Fibroblast of peridontal ligament (primary cell): ENCODE results near the gene SLC2A3.
"Not testable (repeated sequence)": the region's sequence is repeated elsewhere in the genome, so short reads cannot be mapped to it uniquely, and the experiment has no call there.

Source experiments
- DNase-seq: peaks from one replicate; pipeline ENCODE4 v3.0.0-alpha.2; 2010; ENCODE audit errors: extremely low read depth

The SLC2A3 gene

DNA sequence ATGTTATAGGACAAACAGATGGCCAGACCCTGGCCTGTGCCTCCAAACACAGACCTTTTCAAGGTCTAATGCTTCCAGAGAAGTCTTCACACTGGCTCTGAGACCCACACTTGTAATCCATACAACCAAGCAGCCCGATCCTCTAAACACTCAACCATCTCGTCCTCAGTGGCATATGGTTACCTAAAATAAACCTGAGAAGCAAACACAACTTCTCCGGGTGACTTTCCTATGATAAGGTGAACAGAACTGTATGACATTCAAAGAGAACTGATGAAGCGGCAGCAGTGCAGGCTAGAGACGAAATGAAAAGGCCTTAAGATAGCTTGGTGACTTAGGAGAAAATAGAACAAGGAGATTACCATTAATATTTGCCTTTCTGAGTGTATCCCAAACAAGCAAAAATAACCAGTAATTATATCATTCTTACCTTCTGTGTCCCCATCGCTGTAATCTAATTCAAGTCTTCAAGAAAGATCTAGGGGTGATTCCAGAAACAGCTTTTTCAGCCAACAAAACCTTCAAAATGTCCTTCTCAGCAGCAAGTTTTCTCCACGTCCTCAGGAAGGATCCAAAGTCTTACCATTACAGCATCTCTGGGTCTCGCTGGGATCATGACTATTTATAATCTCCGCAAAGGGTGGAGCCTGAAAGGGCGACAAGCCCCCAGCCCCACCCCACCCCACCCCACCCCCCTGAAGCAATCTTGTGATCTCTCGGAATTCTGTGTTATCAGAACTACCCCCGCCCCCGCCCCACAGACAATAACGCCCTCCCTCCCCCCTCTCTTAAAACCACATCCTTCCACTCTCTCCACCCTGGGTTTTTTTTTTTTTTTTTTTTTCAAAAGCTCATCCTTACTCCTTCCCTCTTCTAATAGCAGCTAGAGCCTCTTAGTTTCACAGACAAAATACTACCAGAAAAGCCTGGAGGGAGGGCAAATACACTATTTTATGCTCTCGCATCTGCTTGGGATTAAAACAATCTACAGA, at the start of gene SLC2A3:
Gene SLC2A3 (minus strand): TSS at position 598 of the 992 bp plus-strand sequence. CDS start 153 bp downstream, at position 445.
- DNase-seq = peak; percentile 98

DNA sequence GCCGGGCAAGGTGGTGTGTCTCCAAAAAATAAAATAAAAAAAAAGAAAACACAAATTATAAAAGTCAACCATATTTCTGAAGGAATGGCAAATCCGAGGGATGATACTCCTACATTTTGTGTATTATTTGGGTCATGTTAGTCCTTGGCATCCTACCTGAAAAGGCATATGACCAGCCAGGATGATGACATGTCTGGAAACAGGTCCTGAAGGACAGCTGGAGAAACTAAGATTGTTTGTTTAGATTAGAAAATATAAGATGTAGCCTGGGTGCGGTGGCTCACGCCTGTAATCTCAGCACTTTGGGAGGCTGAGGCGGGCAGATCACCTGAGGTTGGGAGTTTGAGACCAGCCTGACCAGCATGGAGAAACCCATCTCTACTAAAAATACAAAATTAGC, 48.9 kb upstream of the SLC2A3 start:
- DNase-seq = no peak

DNA sequence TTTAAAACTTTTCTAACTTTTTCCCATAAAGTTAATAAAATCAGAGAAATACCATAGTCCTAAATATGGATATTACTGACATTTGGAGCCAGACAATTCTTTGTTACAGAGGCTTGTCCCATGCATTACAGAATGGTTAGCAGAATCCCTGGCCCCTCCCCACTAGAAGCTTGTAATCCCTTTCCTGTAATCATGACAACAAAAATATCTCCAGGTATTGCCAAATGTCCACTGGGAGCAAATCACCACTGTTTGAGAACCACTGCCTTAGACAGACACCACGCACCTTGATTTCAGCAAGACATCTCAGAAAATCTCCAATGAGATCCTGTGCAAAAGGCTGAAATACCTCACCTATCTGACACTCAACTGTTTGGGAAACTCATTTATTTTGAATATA, 47.5 kb upstream of the SLC2A3 start:
- DNase-seq = not testable (repeated sequence)

DNA sequence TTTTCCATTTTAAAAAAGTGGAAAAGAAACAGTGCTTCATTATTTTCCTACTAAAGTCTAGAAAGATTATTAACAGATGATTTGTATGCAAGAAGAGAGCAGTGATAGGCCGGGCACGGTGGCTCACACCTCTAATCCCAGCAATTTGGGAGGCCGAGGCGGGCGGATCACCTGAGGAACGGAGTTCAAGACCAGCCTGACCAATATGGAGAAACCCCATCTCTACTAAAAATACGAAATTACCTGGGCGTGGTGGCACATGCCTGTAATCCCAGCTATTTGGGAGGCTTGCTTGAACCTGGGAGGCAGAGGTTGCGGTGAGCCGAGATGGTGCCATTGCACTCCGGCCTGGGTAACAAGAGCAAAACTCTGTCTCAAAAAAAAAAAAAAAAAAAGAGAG, 47.0 kb upstream of the SLC2A3 start:
- DNase-seq = not testable (repeated sequence)

- not testable (repeated sequence) for DNase-seq
Observed at GRCh38 chr12:7982332-7982735, 46.3 kb upstream of the SLC2A3 start.

GRCh38 chr12:7981446-7981845, 45.5 kb upstream of the SLC2A3 start:
- no peak for DNase-seq

DNA sequence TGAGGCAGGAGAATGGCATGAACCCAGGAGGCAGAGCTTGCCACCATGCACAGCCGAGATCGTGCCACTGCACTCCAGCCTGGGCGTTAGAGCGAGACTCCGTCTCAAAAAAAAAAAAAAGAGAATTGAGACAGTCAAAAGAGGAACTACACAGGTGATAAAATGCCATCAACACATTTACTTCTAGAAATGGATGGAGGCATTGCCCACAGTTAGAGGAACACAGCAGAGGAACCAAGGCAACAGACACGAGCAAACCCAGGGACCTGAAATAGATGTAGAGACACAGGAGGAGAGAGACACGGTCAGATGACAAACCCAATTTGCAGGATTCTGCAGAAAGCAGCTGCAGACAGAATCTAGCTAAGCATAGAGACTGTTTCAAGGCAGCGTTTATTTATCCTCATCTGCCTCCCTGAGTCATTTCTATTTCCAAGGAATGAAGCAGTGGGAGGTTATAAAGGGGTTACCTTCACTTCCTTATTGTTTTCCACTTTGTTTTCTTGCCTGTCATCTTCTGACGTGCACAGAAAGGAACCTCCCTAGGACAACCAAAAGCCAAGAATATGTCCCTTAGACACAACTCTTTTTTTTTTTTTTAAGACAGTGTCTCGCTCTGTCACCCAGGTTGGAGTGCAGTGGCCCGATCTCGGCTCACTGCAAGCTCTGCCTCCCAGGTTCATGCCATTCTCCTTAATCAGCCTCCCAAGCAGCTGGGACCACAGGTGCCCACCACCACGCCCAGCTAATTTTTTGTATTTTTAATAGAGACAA, 41.6 kb upstream of the SLC2A3 start:
- not testable (repeated sequence) for DNase-seq

DNA sequence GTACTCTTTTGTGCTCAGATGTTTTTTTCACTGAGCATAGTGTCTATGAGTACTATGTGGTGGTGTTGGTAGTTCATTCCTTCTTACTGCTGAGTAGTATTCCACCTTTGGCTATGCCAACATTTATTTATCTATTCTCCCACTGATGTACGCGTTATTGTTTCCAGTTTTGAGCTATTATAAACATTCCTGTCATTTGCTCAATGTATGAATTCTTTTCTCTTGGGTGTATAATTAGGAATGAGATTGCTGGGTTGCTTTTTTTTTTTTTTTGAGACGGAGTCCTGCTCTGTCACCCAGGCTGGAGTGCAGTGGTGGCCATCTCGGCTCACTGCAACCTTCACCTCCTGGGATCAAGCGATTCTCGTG, 37.5 kb upstream of the SLC2A3 start:
- no peak for DNase-seq

DNA sequence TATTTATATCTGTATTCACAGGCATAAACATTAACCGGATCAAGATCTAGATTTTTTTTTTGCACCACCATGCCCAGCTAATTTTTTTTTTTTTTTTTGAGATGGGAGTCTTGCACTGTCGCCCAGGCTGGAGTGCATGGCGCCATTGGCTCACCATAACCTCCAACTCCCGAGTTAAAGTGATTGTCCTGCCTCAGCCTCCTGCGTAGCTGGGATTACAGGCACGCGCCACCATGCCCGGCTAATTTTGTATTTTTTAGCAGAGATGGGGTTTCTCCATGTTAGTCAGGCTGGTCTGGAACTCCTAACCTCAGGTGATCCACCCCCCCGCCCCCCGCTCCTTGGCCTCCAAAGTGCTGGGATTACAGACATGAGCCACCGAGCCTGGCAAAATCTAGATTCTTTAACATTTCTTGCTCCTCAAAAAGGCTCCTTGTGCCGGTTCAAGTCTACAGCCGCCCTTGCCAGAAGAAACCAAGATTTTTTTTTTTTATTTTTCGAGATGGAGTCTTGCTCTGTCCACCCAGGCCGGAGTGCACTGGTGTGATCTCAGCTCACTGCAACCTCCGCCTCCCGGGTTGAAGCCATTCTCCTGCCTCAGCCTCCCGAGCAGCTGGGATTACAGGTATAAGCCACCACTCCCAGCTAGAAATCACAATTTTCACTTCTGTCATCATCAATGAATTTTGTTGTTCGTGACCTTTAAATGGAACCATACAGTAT, 36.9 kb upstream of the SLC2A3 start:
- no peak for DNase-seq

- not testable (repeated sequence) for DNase-seq
Observed at GRCh38 chr12:7972269-7972668, 36.3 kb upstream of the SLC2A3 start.

- DNase-seq = not testable (repeated sequence)
Observed at GRCh38 chr12:7971765-7972164, 35.8 kb upstream of the SLC2A3 start.

- peak; percentile 92 for DNase-seq
Observed at GRCh38 chr12:7970475-7971252, 34.7 kb upstream of the SLC2A3 start.

DNA sequence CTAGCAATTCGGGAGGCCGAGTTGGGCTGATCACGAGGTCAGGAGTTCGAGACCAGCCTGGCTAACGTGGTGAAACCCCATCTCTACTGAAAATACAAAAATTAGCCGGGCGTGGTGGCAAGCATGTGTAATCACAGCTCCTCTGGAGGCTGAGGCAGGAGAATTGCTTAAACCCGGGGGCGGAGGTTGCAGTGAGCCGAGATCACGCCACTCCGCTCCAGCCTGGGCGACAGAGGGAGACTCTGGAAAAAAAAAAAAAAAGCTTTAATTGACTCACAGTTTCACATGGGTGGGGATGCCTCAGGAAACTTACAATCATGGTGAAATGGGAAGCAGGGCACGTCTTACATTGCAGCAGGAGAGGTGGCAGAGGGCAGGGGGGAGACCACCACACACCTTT, 30.6 kb upstream of the SLC2A3 start:
- DNase-seq = no peak

DNA sequence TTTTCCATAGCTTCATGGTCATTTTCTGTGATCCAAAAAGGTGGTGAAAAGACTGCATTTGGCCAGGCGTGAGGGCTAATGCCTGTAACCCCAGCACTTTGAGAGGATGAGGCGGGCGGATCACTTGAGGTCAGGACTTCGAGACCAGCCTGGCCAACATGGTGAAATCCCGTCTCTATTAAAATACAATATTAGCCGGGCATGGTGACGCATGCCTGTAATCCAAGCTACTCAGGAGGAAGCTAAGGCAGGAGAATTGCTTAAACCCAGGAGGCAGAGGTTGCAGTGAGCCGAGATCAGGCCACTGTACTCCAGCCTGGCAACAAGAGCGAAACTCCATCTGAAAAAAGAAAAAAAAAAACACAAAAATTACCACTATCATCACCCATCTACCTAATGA, 28.7 kb upstream of the SLC2A3 start:
- not testable (repeated sequence) for DNase-seq

DNA sequence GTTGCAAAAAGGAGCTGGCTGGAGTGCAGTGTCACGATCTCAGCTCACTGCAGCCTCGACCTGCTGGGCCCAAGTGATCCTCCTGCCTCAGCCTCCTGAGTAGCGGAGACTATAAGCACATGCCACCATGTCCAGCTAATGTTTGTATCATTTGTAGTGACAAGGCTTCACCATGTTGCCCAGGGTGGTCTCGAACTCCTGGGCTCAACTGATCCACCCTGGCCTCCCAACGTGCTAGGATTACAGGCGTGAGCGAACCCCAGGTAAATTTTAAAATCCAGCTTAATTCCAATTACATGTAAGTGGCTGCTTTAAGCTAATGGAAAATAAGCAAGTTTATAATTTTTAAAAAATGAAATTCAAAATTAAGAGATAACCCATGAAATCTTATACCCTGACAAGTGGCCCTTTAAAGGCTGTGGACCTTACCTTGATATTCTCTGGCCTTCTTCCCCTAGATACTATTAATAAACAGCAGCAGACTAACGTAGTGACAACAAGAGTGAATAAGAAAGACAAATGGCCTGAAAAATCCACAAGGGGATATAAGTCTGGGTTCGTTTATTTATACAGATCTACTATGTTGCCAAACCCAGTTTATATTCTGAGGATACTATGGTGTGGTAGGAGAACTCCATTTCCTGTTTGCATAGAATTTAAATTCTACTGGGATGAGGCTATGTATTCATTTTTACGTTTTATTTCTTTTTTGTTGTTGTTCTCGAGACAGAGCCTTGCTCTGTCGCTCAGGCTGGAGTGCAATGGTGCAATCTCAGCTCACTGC, 25.6 kb upstream of the SLC2A3 start:
- peak; percentile 27 for DNase-seq

DNA sequence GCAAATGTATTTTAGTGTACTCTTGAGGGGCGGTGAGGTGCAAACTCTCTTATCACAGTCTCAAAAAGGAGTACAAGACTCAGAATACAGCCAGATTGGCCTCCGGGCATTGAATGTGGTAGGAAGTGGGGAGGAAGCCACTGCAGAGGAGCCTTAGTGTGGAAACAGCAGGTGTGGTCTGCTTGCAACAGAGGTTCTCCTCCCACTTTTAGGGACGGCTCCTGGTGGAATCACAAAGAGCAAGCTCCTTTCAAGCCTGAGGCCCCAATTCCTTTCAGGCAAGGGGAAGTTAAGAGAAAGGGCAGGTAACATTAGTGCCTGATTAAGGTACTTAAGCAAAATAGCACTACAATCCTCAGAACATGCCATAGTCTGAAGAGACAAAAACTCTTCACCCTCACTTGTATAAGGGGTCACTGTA, 23.7 kb upstream of the SLC2A3 start:
- DNase-seq = no peak

DNA sequence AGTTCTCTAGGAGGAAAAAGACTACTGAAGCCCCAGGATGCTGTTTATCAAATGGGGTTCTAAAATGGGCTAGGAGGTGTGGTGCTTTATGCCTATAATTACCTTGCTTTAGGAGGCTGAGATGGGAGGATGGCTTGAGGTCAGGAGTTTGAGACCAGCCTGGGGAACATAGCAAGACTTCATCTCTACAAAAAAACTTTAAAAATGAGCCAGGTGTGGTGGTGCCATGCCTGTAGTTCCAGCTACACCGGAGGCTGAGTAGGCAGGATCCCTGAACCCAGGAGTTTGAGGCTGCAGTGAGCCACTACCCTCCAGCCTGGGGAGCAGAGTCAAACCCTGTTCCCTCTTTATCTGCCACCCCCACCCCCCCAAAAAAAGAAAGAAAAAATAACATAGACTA, 23.3 kb upstream of the SLC2A3 start:
- no peak for DNase-seq

DNA sequence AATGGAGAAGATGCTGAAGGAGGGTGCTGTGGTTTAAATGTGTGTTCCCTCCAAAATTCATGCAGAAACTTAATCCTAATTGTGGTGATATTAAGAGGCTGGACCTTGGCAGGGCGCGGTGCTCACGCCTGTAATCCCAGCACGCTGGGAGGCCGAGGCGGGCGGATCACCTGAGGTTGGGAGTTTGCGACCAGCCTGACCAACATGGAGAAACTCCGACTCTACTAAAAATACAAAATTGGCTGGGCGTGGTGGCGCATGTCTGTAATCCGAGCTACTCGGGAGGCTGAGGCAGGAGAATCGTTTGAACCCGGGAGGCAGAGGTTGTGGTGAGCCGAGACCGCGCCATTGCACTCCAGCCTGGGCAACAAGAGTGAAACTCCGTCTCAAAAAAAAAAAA, 18.9 kb upstream of the SLC2A3 start:
- DNase-seq = not testable (repeated sequence)

DNA sequence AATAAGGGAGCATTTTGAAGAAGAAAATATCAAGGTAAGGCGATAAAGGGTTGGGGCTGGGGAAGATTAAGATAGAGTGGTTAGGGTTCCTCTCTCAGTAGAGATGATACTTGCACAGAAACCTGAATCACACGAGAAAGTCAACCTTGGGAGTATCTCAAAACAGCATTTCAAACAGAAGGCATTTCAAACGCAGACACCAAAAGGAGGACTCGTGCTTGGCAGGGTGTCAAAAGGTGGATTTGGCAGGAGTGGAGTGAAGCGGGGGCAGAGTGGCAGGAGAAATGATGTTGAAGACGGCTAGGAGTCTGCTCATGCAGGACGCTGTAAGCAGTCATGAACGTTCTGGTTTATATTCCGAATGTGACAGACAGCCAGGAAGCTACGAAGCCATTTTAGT, 18.4 kb upstream of the SLC2A3 start:
- not testable (repeated sequence) for DNase-seq

- not testable (repeated sequence) for DNase-seq
Observed at GRCh38 chr12:7953912-7954311, 17.9 kb upstream of the SLC2A3 start.
